ENCODE results near the gene ZNF474.

ZNF474 gene

DNA sequence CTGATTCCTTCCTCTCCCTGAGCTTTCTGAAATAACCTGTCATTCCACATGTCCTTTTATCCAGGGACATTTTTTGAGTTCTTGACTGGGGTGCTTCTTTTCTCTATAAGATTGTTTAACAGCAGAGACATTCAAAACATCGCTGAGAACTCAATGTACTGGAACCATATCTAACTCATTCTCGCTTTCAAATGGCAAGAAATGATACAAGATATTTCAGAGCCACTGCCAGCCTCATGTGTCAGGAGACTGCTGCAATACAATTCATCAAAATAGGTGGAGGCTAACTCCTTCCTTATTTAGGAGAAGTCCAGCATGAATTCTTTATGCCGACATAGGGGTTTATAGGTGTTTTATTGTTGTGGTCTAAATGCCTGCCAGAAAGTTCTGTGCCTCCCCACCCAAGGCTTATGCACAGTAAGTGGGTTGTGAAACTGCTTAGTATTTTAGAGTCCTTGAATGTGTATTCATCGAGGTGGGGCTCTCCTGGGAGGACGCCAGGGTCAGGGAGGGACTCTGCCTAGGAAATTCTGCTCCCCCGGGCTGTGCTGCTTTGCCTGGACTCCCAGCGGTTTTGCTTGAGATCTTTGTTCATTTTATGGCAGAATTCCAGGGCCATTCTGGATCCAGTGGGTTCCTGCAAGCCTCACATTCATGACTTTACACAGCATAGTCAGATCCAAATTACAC is 53.9 kb downstream of the ZNF474 start:
- TF ChIP-seq, protein P1, sequence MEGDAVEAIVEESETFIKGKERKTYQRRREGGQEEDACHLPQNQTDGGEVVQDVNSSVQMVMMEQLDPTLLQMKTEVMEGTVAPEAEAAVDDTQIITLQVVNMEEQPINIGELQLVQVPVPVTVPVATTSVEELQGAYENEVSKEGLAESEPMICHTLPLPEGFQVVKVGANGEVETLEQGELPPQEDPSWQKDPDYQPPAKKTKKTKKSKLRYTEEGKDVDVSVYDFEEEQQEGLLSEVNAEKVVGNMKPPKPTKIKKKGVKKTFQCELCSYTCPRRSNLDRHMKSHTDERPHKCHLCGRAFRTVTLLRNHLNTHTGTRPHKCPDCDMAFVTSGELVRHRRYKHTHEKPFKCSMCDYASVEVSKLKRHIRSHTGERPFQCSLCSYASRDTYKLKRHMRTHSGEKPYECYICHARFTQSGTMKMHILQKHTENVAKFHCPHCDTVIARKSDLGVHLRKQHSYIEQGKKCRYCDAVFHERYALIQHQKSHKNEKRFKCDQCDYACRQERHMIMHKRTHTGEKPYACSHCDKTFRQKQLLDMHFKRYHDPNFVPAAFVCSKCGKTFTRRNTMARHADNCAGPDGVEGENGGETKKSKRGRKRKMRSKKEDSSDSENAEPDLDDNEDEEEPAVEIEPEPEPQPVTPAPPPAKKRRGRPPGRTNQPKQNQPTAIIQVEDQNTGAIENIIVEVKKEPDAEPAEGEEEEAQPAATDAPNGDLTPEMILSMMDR (conservative IDR thresholded peaks at IDR 0.05; ENCODE audit: low read depth, low read length): no peak
- DNase-seq (ENCODE audit: low read depth): peak; percentile 39
- H3K4me3 ChIP-seq (ENCODE audit: low read length): no peak overlapping the region

DNA sequence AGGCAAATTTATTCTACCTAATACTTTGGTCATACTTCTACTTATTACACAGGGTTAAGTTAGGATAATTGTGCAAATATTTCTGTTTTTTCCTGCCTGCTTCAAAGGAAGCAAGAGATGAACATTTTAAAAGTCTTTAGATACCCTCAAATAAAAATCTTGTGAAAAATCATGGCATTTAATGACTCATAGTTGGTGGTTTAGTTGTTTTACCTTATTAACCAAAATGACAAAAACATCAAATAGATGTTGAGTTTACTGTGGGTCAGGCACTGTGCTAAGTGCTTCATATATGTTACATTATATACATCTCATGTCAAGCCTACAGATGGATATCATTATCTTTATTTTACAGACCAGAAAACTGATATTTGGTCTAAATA is 54.4 kb downstream of the ZNF474 start:
- TF ChIP-seq, protein P1 (conservative IDR thresholded peaks at IDR 0.05; ENCODE audit: low read depth, low read length): no peak
- DNase-seq (ENCODE audit: low read depth): no peak
- H3K4me3 ChIP-seq (ENCODE audit: low read length): no peak overlapping the region

DNA sequence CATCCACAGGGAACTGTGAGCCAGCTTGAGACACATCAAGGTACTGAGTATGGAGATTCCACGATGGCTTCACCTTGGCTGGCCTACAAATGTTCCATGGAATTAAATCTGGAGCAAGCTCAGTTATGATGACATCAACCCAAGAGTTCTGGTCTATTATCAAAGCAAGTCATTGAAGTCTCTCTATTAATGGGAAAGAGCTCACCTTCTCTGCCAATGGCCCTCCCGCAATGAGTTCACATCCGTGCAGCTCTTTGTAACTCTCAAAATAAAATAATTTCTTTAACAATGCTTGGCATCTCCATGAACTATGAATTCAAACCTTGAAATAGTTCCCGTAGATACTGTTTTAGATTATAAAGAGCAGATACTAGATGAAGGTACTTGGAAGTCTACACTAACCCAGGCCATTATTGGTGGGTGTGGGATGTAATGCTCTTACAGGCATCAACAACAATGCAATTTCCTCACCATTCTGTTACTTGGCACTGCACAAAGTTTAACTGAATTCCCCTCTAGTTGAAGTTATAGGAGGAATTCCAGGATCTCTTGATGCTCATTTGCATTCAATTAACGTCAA is 55.4 kb downstream of the ZNF474 start:
- no peak overlapping the region for H3K4me3 ChIP-seq (ENCODE audit: low read length)
- TF ChIP-seq, protein P1 (conservative IDR thresholded peaks at IDR 0.05; ENCODE audit: low read depth, low read length): no peak
- no peak for DNase-seq (ENCODE audit: low read depth)

DNA sequence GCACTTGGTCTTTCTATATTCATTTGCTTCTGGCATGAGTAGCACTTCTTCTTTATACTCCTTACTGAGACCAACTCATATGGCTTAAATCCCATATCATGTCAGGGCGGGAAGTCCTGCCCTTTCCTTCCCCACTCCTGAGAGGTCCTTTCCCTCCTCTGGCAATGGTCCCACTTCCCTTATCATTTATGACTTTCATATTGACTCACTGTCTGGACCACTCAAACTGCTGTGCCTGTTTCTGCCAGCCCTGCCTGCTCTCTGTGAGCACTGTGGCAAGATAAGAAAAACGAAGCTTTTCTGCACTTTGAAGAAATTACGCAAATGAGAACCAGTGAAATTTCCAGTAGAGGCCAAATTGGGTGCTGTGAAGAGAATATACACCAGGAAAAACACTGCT is 58.1 kb downstream of the ZNF474 start:
- TF ChIP-seq, protein P1 (conservative IDR thresholded peaks at IDR 0.05; ENCODE audit: low read depth, low read length): no peak
- no peak for DNase-seq (ENCODE audit: low read depth)
- H3K4me3 ChIP-seq (ENCODE audit: low read length): no peak overlapping the region

DNA sequence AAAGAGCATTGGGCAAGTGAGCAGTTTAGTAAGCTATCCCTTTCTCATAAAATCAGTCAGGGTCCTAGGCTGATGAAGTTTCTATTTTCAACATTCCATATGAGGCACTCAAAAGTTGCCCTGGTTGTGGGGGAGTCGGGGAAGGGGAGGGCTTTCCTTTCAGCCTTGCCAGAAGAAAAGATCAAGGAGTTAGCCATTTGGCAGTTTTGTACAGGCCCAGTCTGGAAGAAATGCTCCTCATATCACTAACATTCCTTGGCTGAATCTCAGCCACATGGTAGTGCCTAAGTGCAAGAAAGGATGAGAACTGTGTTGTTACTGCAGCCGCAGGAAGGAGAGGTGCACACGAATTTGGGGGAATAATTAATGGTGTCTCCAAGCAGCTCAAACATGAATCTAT is 60.8 kb downstream of the ZNF474 start:
- no peak overlapping the region for H3K4me3 ChIP-seq (ENCODE audit: low read length)
- TF ChIP-seq, protein P1 (conservative IDR thresholded peaks at IDR 0.05; ENCODE audit: low read depth, low read length): no peak
- no peak for DNase-seq (ENCODE audit: low read depth)

DNA sequence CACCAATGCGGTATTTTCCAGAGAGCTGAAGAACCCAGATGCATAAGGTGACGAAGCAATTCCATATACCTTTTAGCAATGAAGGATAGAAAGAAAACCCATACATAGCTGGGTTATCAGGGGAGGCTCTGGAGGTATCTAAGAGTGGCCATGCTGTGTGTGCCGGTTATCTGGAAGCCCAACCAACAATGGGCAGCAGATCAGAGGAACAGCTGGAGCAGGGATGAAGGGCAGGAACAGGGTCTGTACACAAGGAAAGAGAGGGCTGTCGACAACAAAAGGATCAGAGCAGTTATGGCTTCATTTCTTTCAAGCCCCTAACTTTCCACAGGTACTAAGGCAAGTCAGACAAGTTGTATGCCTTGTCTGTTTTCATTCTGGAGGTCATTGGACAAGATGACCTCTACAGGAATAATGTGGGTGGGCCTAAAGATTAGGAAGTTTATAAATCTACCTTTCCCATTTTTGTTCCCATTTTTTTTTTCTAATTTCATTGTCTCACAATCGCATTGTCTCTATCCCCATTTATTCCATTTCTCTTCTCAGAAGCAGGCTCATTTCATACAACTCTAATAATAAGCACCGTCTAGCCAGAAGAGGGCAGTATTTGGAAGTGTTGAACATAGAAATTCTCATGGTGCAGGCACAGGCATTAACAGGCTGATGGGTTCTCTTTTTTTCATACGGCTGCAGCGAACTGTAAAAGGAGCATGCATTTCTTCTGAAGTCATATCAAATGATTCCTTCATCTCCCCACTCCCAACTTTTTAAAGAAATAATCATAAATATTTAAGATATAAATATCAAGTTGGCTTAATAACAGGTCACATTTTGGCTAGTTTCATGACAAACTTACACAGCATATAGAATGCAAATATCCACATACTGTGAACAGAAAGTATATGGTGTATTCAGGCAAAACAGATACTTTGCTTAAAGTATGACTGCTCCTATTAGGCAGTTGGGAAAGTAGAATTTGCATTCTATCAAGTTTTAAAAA is 63.5 kb downstream of the ZNF474 start:
- peak; percentile 38 for DNase-seq (ENCODE audit: low read depth)
- TF ChIP-seq, protein P1 (conservative IDR thresholded peaks at IDR 0.05; ENCODE audit: low read depth, low read length): peak; percentile 68
- H3K4me3 ChIP-seq (ENCODE audit: low read length): no peak overlapping the region
